Measurements from ENCODE around the gene JAK3. TPM values are rescaled to one million over a fixed set of nuclear protein-coding genes. Genes with fewer than 3 reads are reported as not detected.
A peak's percentile ranks its signal among the peaks of the same experiment; 100 is the strongest.
"Not testable (repeated sequence)": the region's sequence is repeated elsewhere in the genome, so short reads cannot be mapped to it uniquely, and the experiment has no call there.

Gene JAK3
- total RNA-seq, 1 donor from 2014 or later = 0.26 TPM

GRCh38 chr19:17794412-17794730 is 53.4 kb downstream of the JAK3 start:
- H3K36me3 ChIP-seq (ENCODE audit: control insufficient read depth, insufficient read depth, low read length) = no peaks in the 10 kb centered on the region
- DNase-seq (ENCODE audit: low read depth) = no peak
- no peak overlapping the region for H3K4me3 ChIP-seq (ENCODE audit: low read depth, low read length)
- FAIRE-seq = no peak
- no peaks in the 10 kb centered on the region for H3K27me3 ChIP-seq (ENCODE audit: control insufficient read depth, insufficient read depth, low read length)
- TF ChIP-seq, protein P1, sequence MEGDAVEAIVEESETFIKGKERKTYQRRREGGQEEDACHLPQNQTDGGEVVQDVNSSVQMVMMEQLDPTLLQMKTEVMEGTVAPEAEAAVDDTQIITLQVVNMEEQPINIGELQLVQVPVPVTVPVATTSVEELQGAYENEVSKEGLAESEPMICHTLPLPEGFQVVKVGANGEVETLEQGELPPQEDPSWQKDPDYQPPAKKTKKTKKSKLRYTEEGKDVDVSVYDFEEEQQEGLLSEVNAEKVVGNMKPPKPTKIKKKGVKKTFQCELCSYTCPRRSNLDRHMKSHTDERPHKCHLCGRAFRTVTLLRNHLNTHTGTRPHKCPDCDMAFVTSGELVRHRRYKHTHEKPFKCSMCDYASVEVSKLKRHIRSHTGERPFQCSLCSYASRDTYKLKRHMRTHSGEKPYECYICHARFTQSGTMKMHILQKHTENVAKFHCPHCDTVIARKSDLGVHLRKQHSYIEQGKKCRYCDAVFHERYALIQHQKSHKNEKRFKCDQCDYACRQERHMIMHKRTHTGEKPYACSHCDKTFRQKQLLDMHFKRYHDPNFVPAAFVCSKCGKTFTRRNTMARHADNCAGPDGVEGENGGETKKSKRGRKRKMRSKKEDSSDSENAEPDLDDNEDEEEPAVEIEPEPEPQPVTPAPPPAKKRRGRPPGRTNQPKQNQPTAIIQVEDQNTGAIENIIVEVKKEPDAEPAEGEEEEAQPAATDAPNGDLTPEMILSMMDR (IDR thresholded peaks at IDR 0.05; ENCODE audit: insufficient read depth, low read length, severe bottlenecking) = no peak

DNA sequence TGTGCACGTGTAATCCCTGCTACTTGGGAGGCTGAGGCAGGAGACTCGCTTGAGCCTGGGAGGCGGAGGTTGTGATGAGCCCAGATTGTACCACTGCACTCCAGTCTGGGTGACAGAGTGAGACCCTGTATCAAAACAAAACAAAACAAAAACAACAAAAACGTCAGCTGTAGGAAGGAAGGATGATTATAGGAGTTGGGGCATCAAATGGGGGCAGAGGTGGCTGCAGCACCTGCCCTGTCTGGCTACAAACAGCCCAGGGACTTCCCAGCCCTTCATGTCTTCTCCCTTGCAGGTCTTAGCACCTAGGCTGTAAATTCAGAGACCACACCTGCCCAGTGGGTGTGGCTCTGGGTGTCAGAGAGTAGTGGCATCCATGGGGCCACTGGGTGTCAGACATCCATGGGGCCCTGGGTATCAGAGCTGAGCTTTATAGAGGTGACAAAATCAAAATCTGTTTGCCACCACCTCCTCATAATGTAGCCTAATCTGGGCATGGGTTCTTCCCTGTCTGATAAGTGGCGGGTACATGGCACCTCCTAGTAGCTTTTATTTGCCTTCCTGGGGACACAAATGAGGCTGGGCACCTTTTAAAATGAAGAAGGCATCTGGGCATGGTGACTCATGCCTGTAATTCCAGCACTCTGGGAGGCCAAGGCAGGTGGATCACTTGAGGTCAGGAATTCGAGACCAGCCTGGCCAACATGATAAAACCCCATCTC is 57.6 kb downstream of the JAK3 start:
- no peak for DNase-seq (ENCODE audit: low read depth)
- TF ChIP-seq, protein P1 (IDR thresholded peaks at IDR 0.05; ENCODE audit: insufficient read depth, low read length, severe bottlenecking) = no peak
- FAIRE-seq = no peak

GRCh38 chr19:17788632-17789031 is 59.1 kb downstream of the JAK3 start:
- Histone ChIP-seq H3K36me3 (ENCODE audit: control insufficient read depth, insufficient read depth, low read length) (no peaks in the 10 kb centered on the region), H3K4me3 (ENCODE audit: low read depth, low read length) (no peak overlapping the region)

More for the DNA sequence above, 57.6 kb downstream of the JAK3 start:
- Histone ChIP-seq H3K27me3 (ENCODE audit: control insufficient read depth, insufficient read depth, low read length) (no peaks in the 10 kb centered on the region), H3K4me3 (ENCODE audit: low read depth, low read length) (no peak overlapping the region), H3K36me3 (ENCODE audit: control insufficient read depth, insufficient read depth, low read length) (no peaks in the 10 kb centered on the region)

DNA sequence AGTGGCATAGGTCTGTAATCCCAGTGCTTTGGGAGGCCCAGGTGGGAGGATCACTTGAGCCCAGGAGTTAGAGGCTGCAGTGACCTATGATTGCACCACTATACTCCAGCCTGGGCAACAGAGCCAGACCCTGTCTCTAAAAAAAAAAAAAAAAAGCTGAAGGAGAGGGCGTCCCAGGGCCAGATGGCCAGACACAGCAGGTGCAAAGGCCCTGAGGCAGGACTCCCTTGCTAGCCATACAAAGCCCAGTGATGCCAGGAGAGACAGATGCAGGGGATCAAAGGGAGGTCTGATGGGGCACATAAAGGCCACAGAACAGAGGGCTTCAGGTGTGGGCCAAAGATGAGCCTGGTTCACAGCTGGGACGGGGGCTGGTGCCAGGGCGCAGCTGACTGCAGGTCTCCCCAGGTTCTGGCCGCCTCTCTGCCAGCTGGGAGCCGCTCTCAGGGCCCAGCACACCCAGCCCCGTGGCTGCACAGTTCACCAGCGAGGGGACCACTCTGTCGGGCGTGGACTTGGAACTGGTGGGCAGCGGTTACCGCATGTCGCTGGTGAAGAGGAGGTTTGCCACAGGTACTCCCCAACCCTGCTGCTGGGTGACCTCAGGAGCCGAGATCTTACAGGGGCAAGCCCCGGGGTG is 60.4 kb downstream of the JAK3 start:
- TF ChIP-seq, protein P1 (IDR thresholded peaks at IDR 0.05; ENCODE audit: insufficient read depth, low read length, severe bottlenecking) = no peak
- DNase-seq (ENCODE audit: low read depth) = no peak
- Histone ChIP-seq H3K36me3 (ENCODE audit: control insufficient read depth, insufficient read depth, low read length) (no peaks in the 10 kb centered on the region), H3K4me3 (ENCODE audit: low read depth, low read length) (no peak overlapping the region), H3K27me3 (ENCODE audit: control insufficient read depth, insufficient read depth, low read length) (no peaks in the 10 kb centered on the region)
- no peak for FAIRE-seq

More at GRCh38 chr19:17788632-17789031, 59.1 kb downstream of the JAK3 start:
- TF ChIP-seq, protein P1 (IDR thresholded peaks at IDR 0.05; ENCODE audit: insufficient read depth, low read length, severe bottlenecking) = no peak
- no peak for DNase-seq (ENCODE audit: low read depth)
- FAIRE-seq = no peak
- no peaks in the 10 kb centered on the region for H3K27me3 ChIP-seq (ENCODE audit: control insufficient read depth, insufficient read depth, low read length)

DNA sequence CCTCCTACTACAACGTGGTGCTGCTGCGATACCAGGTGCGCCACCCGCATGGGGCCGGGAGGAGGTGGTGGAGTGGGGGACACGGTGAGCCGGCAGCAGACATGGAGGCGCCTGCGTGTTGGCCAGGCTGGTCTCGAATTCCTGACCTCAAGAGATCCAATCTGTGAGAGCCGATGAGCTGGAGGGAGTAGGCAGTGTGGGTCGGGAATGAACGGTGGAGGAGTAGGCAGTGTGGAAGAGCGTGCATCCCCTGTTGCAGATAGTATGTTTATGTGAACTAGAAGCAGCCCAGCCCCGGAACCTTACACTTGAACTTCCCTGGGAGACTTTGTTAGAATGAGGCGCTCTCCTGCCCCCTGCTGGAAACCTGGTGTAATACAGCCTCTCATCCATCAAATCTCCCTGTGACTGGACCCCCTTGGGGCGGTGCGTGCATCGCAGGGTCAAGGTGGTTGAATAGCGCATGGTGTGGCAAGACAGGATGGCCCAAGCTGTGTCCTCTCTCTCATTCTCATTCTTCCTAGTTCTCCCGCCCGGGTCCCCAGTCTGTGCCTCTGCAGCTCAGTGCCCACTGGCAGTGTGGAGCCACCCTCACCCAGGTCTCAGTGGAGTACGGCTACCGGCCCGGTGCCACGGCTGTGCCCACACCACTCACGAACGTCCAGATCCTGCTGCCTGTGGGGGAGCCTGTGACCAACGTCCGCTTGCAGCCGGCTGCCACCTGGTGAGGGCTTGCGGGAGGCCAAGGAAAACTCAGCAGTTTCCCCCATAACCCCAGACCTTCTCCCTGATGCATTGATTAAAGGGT is 63.4 kb downstream of the JAK3 start:
- DNase-seq (ENCODE audit: low read depth) = peak; percentile 37
- no peaks in the 10 kb centered on the region for H3K27me3 ChIP-seq (ENCODE audit: control insufficient read depth, insufficient read depth, low read length)
- TF ChIP-seq, protein P1 (IDR thresholded peaks at IDR 0.05; ENCODE audit: insufficient read depth, low read length, severe bottlenecking) = peak; percentile 88
- FAIRE-seq = no peak
- no peak overlapping the region for H3K4me3 ChIP-seq (ENCODE audit: low read depth, low read length)
- H3K36me3 ChIP-seq (ENCODE audit: control insufficient read depth, insufficient read depth, low read length) = no peaks in the 10 kb centered on the region

GRCh38 chr19:17783721-17784120 is 64.1 kb downstream of the JAK3 start:
- not testable (repeated sequence) for DNase-seq (ENCODE audit: low read depth); H3K4me3 ChIP-seq (ENCODE audit: low read depth, low read length); FAIRE-seq; H3K27me3 ChIP-seq (ENCODE audit: control insufficient read depth, insufficient read depth, low read length); H3K36me3 ChIP-seq (ENCODE audit: control insufficient read depth, insufficient read depth, low read length)

Measured in bronchial epithelial cell (primary cell).